HG02943 (cell line): ENCODE measurements around the gene GRK5.

ENCODE experiments used
- ATAC-seq: cut with Tn5 transposase; IDR thresholded peaks from one replicate; pipeline ENCODE4 v1.9.1; 2021; ENCODE audit warnings: mild to moderate bottlenecking, low read depth, moderate library complexity; ENCODE audit not compliant: unreplicated experiment

The GRK5 gene

DNA sequence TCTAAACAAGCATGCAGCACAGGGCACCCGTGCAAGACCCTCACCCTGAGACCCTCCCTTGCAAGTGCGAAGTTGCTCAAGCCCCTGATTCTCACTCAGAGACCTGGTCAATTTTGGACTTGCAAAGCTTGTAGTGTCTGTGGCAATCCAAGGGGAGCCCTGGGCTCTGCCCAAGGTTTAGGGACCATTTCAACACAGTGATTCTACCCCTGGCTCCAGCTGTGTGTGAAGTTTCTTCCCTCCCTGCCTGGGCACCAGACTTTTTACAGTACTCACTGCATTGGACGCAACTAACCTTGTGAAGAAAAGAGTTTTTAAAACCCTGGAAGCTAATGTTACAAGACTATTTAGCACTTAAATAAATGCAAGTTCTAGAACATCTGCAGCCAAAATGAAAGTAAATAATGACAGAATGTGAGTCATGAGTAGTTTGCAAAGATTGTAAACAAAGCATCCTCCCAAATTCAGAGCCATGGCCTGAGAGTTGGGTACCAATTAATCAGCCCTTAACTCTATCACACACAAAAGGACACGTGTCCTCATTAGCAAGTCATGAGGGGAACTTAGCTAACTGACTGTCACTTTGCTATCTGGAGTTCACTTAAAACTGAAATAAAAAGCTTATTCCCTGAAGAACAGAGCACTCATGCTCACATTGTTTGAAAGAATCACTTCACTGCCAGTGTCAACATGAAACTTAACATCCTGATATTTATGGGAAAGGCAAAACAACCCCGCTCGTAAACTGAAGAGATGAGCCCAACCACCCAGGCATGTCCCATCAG is 287.1 kb downstream of the GRK5 start:
- ATAC-seq = no peak

DNA sequence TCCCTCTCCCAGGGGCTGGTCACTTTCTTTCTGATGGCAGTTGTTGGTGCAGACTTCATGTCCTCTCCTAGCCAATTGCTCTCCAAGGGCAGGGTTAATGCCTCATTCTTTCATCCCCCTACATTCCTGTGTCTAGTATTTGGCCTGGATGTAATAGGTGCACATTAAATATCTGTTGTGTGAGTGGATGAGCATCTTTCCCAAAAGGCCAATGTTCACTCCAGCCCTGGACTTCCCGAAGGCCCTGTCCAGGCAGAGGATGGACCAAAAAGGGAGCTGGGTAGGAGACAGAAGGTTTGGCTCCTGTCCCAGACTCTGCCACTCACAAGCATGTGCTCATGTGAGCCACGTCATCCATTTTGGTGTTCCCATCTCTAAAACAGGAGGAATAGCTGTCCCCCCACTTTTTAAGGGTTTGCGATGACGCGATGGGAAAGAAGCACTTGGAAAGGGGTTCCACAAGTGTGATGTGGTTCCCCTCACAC is 287.7 kb downstream of the GRK5 start:
- no peak for ATAC-seq

DNA sequence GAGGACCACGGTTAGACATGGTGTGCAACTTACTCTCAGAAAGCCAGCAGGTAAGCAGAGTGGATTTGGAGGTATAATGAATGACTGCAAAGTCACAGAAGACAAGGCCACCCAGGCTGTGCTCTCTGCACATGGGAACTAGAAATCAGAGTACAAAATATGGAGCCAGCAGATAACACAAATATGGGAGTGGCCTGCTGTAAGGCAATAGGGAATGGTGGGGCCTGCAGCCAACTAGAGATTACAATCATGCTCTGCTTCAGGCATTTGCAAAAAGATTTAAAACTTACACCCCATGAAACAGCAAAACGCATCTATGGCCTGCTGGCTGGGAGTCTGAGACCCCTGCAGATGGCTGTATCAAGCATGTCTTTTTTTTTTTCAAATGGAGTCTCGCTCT is 288.2 kb downstream of the GRK5 start:
- no peak for ATAC-seq

DNA sequence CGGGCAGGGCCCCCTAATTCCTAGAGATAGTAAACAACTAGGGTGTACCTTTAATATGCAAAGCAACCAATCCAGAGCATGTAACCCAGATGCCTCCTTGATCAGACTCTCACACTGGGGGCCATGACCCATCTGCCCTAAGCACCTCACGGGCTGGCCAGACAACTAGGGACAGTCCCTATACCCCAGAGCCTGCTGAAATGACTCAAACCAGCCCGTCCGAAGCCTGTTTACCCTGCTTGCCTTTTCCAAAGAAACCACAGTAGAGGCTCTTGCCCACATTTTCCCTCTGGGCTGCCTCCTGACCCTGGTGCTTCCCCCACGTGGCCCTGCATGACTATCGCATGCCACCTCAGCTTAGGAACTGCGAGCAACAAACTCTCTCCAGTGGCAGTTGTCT is 288.9 kb downstream of the GRK5 start:
- ATAC-seq = no peak

DNA sequence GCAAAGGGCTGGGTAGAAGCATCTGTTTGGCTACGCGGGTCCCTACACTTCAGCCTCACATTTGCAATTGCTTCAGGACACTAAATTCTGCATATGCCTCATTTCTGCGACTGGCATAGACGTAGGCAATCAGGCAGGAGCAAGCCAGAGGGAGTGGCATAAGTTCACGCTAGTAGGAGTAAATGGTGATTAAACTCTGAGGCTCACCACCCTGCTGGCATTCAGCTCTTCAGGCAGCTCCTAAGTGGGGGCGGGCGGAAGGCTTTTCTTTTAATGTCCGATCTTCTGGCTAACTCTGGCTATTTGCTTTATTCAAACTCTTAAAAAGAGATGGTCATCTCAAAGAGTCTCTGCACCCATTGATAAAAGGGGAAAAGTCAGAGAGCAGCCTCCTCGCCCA is 289.9 kb downstream of the GRK5 start:
- no peak for ATAC-seq

DNA sequence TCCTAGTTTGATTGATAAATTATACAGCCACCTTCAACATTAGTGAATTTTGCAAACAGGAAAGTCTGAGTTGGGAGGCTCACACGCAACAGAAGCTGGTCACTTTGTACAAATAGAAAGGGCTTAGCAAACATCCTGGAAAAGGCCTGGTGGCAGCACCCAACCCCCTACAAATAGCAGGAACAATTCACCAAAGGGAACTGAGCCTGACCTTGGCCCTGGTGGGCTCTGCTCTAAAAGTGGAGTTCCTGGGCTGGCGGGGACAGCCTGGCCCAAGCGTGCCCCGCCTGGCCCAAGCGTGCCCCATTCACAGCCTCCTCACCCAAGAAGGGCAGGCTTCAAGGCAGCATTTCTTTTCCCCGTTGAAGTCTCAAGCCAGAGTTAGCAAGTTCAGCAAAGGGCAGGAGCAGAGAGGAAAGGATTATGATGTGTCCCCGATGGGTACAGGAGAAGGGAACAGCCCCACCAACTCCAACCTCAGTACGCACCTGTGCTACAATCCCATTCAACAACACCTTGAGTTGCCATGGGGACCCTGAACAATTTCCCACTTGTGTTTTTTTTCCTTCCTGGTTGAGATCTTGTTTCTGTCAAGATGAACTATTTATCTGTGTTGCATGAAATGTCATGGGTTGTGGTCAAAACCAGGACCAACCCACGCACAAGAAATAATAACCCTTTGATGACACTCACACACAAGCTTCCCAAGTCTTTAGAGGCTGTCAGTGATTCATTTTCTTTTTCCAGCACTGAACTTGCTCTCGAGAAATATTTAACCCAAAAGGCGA is 291.7 kb downstream of the GRK5 start:
- ATAC-seq = no peak

DNA sequence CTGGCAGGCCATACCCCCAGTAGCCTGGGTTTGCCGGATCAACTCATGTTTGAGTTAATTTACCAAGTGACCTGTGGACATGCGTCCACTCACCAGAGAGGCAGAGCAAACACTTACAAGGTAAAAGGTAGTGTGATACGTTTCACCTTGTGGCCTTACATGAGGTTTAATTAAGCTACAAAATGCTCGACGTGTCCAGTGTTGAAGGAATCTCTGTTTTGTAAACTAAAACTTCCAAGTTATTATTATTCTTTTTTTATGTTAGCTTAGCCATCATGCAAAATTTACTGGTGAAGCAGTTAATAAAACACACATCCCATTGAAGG is 292.3 kb downstream of the GRK5 start:
- ATAC-seq = no peak

DNA sequence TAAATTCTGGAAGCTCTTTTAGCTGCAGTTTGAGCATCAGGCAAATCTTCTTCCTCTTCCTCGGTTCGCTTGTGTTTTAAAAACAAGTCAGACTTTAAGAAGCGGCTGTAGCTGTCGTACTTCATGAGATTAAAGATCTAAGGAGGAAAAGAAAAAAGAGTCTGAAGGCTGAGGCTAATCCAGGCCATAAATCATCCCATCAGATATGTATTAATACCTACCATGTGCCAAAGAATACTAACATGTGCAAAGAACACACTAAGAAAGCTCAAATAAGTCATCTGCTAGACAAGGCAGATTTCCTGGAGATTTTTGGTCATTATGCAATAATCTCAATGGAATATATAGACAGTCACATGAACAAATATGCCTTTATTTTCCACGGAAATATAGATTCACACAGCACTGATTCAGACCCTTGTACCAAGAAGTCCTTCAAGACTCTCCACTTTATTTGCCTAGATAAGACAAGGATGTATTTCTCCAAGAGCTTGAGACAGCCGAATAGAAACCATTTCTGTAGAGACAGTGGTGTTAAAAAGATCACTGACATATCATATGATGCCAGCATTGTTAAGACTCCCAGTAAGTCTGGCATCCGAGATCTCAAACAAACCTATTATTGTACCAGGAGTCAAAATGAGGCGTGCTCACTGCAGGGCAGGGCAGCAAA is 292.9 kb downstream of the GRK5 start:
- ATAC-seq = no peak

DNA sequence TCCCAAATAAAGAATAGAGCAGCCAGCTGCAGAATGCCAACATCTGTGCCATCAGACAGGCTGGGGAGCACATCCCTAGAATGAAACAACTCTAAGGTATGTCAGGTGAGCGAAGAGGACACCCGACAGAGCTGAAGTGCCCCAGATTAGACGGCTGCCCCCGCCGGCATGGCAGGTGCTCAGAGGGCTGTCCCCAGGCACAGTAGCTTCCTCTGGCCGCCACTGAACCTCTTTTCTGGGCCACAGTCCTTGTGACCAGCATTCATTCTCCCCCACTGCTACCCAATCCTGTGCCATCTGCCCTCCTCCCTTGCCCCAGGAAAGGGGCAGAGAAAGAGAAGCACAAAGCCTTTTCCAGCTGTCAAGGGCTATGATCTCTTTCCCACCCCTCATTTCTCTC is 293.4 kb downstream of the GRK5 start:
- no peak for ATAC-seq

DNA sequence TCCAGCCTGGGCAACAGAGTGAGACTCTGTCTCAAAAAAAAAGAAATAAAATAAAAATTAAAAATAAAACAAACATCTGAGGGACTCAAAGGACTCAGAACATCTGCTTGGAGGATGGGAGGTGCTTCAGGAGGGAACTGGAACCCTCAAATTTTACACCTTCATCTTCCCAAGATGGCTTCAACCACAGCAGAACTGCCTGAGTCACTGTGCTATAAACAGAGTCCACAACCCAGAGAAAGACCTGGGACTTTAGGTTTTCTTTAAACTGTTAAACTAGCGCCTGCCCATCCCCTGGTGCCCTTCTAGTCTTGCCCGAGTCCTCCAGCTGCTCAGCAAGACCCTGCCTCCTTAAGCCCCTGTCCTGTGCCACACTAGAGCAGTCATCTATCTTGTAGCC is 294.3 kb downstream of the GRK5 start:
- no peak for ATAC-seq

DNA sequence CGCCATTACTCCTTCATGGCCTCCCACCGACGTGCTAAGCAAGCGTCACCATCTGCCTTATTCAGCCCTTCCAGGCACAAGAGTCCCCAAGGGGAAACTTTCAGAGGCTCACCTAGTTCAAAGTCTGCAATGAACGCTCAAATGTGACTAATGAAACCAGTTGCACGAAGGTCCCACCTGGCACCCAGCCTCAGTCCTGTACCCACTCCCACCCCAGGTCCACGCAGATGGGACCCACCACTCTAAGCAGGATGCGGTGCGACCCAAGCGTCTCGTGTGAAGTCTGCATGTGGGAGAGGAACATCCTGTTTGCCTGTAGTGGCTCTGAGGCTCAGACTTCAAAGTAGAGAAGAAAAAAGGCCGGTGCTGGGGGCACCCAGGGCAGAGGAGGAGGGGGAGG is 294.8 kb downstream of the GRK5 start:
- peak; percentile 68 for ATAC-seq

DNA sequence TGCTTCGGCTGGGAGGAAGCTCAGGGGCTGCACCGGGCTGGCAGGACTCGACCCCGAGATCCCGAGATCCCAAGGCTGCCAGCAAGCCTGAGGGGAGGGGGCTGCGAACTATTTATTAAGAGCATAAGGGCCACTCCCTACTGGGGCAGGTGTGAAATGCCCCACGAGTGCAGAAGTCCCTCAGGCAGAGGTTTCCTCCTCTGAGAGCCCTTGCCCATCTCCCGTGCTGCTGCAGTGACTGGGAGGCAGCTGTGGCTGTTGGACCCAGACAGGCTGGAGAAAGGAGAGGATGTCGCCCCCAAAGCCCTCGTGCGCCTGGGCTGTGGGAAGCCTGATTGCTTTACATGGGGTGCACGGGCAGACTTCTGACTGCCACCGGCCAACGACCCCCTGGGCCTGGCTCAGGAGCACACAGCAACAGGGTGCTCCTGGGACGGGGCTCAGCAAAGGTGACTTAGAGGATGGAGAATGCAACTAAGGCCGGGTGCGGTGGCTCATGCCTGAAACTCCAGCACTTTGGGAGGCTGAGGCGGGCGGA is 295.3 kb downstream of the GRK5 start:
- ATAC-seq = no peak

DNA sequence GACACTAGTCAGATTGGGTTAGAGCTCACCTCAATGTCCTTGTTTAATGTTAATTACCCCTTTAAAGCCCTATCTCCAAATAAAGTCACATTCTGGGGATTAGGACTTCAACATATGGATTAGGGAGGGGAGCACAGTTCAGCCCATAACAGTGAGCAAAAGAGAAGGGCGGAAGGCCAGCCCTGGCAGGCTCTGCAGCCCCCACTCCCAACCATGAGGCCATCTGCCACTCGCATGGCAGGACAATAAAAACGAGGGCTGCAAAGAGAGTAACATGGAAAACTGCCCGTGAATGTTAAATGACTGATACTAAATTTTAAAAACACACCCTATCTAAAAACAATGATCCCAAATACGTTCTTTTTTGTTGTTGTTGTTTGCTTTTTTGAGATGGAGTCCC is 296.4 kb downstream of the GRK5 start:
- no peak for ATAC-seq

DNA sequence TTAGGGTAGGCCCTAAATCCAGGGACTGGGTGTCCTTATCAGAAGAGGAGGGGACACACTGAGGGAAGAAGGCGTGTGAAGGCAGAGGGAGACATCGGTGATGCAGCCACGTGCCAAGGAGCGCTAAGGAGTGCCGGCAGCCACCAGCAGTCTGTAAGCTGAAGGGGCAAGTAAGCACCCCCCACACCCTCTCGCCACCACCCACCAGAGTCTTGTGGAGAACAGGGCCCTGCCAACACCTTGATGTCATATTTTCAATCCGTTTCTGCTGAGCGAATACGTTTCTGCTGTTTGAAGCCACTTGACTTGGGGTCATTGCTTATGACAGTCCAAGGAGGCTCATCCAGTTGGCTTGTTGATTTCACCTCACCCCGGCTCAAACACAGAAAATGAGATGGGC is 297.3 kb downstream of the GRK5 start:
- no peak for ATAC-seq

DNA sequence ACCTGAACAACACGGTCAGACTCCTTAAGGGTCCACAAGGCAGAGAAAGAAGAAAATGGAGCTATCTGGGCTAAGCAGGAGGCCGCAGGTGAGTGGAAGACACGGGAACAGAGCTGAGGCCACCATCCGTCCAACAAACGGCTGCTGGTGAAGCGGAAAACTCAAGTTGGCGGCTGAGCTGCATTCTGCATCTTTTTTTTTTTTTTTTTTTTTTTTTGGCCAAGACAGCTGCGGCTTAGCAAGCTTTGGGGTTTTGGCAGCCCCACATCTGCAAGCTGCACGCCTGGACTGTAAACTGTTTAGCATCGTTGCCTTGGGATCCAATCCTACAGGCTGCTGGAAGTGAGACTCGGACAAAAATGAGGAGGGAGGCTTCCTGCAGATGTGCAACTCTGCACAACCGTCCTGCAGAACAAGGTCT is 297.8 kb downstream of the GRK5 start:
- ATAC-seq = no peak
